Measurements from ENCODE around the gene KANK2. TPM values are rescaled to one million over a fixed set of nuclear protein-coding genes. Genes with fewer than 3 reads are reported as not detected.

KANK2 gene
- total and polyA plus RNA-seq, 2 of the 13 experiments (the other 11 are each of a cell fraction or from before 2014, with no cell fraction given): 5.7 to 12.9 TPM

DNA sequence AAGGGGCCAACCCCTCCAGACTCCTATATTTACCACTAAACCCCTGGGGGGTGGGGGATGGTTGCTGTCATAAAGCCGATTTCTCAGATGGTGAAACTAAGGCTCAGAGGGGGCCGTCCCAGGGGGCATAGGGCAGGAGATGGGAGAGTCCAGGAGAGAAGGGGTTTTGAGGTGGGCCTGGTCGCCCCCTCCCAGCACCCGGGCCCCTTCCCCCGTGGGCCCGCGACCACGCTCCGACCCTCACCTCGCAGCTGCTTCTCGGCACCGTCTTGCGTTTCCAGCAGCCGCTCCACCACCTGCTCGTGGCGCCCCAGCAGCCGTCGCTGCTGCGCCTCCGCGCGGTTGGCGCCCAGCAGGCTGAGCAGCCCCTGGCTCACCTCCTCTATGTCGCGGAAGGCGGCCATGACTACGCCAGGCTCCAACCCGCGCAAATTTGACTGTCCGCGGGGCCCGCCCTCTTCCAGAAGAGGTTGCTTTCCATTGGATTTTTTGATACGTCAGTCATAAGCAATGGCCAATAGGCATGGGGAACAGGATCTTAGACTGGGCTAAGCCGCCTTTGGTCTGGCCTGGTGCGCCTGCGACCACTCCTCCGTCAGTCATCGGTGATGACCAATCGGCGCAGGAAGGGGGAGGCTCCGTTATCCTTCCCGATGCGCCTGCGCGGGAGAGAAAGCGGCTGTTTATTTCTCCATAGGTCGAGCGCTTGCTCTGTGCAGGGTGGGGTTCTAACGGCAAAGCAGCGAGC is 41.8 kb downstream of the KANK2 start, which contains the start of gene SPC24 (continued):
- TF ChIP-seq, protein P1, sequence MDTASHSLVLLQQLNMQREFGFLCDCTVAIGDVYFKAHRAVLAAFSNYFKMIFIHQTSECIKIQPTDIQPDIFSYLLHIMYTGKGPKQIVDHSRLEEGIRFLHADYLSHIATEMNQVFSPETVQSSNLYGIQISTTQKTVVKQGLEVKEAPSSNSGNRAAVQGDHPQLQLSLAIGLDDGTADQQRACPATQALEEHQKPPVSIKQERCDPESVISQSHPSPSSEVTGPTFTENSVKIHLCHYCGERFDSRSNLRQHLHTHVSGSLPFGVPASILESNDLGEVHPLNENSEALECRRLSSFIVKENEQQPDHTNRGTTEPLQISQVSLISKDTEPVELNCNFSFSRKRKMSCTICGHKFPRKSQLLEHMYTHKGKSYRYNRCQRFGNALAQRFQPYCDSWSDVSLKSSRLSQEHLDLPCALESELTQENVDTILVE (CRISPR knock-in tag; IDR thresholded peaks at IDR 0.05): no peak
- TF ChIP-seq KDM2A (CRISPR knock-in tag; IDR thresholded peaks at IDR 0.05; ENCODE audit: borderline replicate concordance, low read depth) (peak; percentile 77; the same call in 1 of the 2 replicates), BHLHE40 (IDR thresholded peaks at IDR 0.05; ENCODE audit: low read length) (no peak), TSC22D2 (CRISPR knock-in tag; IDR thresholded peaks at IDR 0.05; ENCODE audit: borderline replicate concordance) (no peak), FOSL1 (CRISPR knock-in tag; IDR thresholded peaks at IDR 0.05; ENCODE audit: borderline replicate concordance) (no peak), MIXL1 (CRISPR knock-in tag; IDR thresholded peaks at IDR 0.05) (no peak), GPN1 (CRISPR knock-in tag; IDR thresholded peaks at IDR 0.05; ENCODE audit: borderline replicate concordance) (no peak), ZMAT3 (CRISPR knock-in tag; conservative IDR thresholded peaks at IDR 0.05) (no peak), DRAP1 (CRISPR knock-in tag; IDR thresholded peaks at IDR 0.05) (peak; percentile 85), ZNF615 (CRISPR knock-in tag; IDR thresholded peaks at IDR 0.05; ENCODE audit: borderline replicate concordance) (no peak), ZFP41 (CRISPR knock-in tag; IDR thresholded peaks at IDR 0.05; ENCODE audit: borderline replicate concordance) (no peak), AKAP8 (CRISPR knock-in tag; IDR thresholded peaks at IDR 0.05) (peak; percentile 57; the same call in 1 of the 2 replicates), PTBP1 (IDR thresholded peaks at IDR 0.05; ENCODE audit: low read depth, low read length, poor library complexity, severe bottlenecking) (no peak), ZMYM4 (CRISPR knock-in tag; IDR thresholded peaks at IDR 0.05) (no peak), RBAK (CRISPR knock-in tag; IDR thresholded peaks at IDR 0.05) (no peak), ZNF557 (CRISPR knock-in tag; IDR thresholded peaks at IDR 0.05) (no peak), SNRNP70 (IDR thresholded peaks at IDR 0.05; ENCODE audit: low read depth, low read length) (no peak), ATF2 (CRISPR knock-in tag; IDR thresholded peaks at IDR 0.05) (peak; percentile 25; the same call in 1 of the 2 replicates), THAP9 (CRISPR knock-in tag; IDR thresholded peaks at IDR 0.05; ENCODE audit: borderline replicate concordance) (0 out of 2 replicates have a peak, but pooled peaks have one; percentile 31), ZNF75D (CRISPR knock-in tag; IDR thresholded peaks at IDR 0.05; ENCODE audit: borderline replicate concordance) (no peak), TEAD2 (CRISPR knock-in tag; IDR thresholded peaks at IDR 0.05) (no peak), MBD4 (IDR thresholded peaks at IDR 0.05; ENCODE audit: borderline replicate concordance, low read length) (no peak)
- TF ChIP-seq, protein P2, sequence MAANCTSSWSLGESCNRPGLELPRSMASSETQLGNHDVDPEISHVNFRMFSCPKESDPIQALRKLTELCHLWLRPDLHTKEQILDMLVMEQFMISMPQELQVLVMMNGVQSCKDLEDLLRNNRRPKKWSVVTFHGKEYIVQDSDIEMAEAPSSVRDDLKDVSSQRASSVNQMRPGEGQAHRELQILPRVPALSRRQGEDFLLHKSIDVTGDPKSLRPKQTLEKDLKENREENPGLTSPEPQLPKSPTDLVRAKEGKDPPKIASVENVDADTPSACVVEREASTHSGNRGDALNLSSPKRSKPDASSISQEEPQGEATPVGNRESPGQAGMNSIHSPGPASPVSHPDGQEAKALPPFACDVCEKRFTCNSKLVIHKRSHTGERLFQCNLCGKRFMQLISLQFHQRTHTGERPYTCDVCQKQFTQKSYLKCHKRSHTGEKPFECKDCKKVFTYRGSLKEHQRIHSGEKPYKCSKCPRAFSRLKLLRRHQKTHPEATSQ (CRISPR knock-in tag; IDR thresholded peaks at IDR 0.05; ENCODE audit: borderline replicate concordance): no peak

All from HepG2 (cell line).